IPS-18a (cell line): ENCODE data around the gene DCC.

Experiments used
- H3K27ac ChIP-seq: one replicate; pipeline ENCODE4 v1.5.1; 2013; ENCODE audit warnings: low read length
- H3K27me3 ChIP-seq: one replicate; pipeline ENCODE4 v1.6.1; 2013; ENCODE audit warnings: mild to moderate bottlenecking, low read length; ENCODE audit not compliant: control insufficient read depth, insufficient read depth
- H3K36me3 ChIP-seq: one replicate; pipeline ENCODE4 v1.6.1; 2013; ENCODE audit warnings: low read depth, low read length; ENCODE audit not compliant: control insufficient read depth
- H3K4me1 ChIP-seq: one replicate; pipeline ENCODE4 v1.6.1; 2013; ENCODE audit warnings: low read depth, low read length; ENCODE audit not compliant: control insufficient read depth
- H3K4me3 ChIP-seq: one replicate; pipeline ENCODE4 v1.5.1; 2013; ENCODE audit warnings: low read length
- H3K9ac ChIP-seq: one replicate; pipeline ENCODE4 v1.6.1; 2013; ENCODE audit warnings: mild to moderate bottlenecking, low read length, moderate library complexity
- H3K9me3 ChIP-seq: one replicate; pipeline ENCODE4 v1.6.1; 2013; ENCODE audit warnings: low read depth, low read length; ENCODE audit not compliant: control insufficient read depth

The DCC gene

GRCh38 chr18:52764316-52764715 lies 424.3 kb downstream of the DCC start:
- Histone ChIP-seq H3K9me3 (no peaks in the 10 kb centered on the region), H3K36me3 (no peaks in the 10 kb centered on the region), H3K4me1 (no peaks in the 10 kb centered on the region), H3K4me3 (no peak overlapping the region), H3K27ac (no peak overlapping the region), H3K27me3 (no peaks in the 10 kb centered on the region), H3K9ac (no peak overlapping the region)

- Histone ChIP-seq H3K27me3 (no peaks in the 10 kb centered on the region), H3K9ac (no peak overlapping the region), H3K9me3 (no peaks in the 10 kb centered on the region), H3K36me3 (no peaks in the 10 kb centered on the region), H3K4me3 (no peak overlapping the region), H3K4me1 (no peaks in the 10 kb centered on the region), H3K27ac (no peak overlapping the region)
These were observed 426.1 kb downstream of the DCC start for GRCh38 chr18:52766002-52766545.

GRCh38 chr18:52781113-52781512 lies 441.1 kb downstream of the DCC start:
- H3K4me1 ChIP-seq: peaks cover 5% of the 10 kb centered on the region
- H3K27ac ChIP-seq: no peak overlapping the region
- no peaks in the 10 kb centered on the region for H3K27me3 ChIP-seq
- H3K9ac ChIP-seq: no peak overlapping the region
- H3K9me3 ChIP-seq: no peaks in the 10 kb centered on the region
- no peak overlapping the region for H3K4me3 ChIP-seq
- H3K36me3 ChIP-seq: no peaks in the 10 kb centered on the region

- Histone ChIP-seq H3K9me3 (peaks cover 39% of the 10 kb centered on the region), H3K9ac (no peak overlapping the region), H3K4me1 (no peaks in the 10 kb centered on the region)
These were observed 451.3 kb downstream of the DCC start for GRCh38 chr18:52791321-52791720.

GRCh38 chr18:52812834-52813233 lies 472.8 kb downstream of the DCC start:
- Histone ChIP-seq H3K4me3 (no peak overlapping the region), H3K9me3 (no peaks in the 10 kb centered on the region), H3K27ac (no peak overlapping the region), H3K27me3 (no peaks in the 10 kb centered on the region), H3K4me1 (peaks cover 3% of the 10 kb centered on the region), H3K36me3 (no peaks in the 10 kb centered on the region), H3K9ac (no peak overlapping the region)

More at GRCh38 chr18:52791321-52791720, 451.3 kb downstream of the DCC start:
- H3K4me3 ChIP-seq: no peak overlapping the region
- H3K27me3 ChIP-seq: no peaks in the 10 kb centered on the region
- no peaks in the 10 kb centered on the region for H3K36me3 ChIP-seq
- no peak overlapping the region for H3K27ac ChIP-seq

- Histone ChIP-seq H3K36me3 (no peaks in the 10 kb centered on the region), H3K27me3 (no peaks in the 10 kb centered on the region), H3K27ac (no peak overlapping the region), H3K4me1 (no peaks in the 10 kb centered on the region), H3K9me3 (no peaks in the 10 kb centered on the region), H3K9ac (no peak overlapping the region), H3K4me3 (no peak overlapping the region)
These were observed 473.8 kb downstream of the DCC start for GRCh38 chr18:52813635-52814416.

- Histone ChIP-seq H3K27ac (no peak overlapping the region), H3K9me3 (no peaks in the 10 kb centered on the region), H3K4me1 (no peaks in the 10 kb centered on the region), H3K9ac (no peak overlapping the region), H3K27me3 (no peaks in the 10 kb centered on the region), H3K36me3 (no peaks in the 10 kb centered on the region), H3K4me3 (no peak overlapping the region)
These were observed 475.7 kb downstream of the DCC start for GRCh38 chr18:52815651-52816050.

GRCh38 chr18:52816121-52816520 lies 476.1 kb downstream of the DCC start:
- Histone ChIP-seq H3K9ac (no peak overlapping the region), H3K9me3 (no peaks in the 10 kb centered on the region), H3K27ac (no peak overlapping the region), H3K4me3 (no peak overlapping the region), H3K27me3 (no peaks in the 10 kb centered on the region), H3K36me3 (no peaks in the 10 kb centered on the region), H3K4me1 (no peaks in the 10 kb centered on the region)

GRCh38 chr18:52822160-52822559 lies 482.2 kb downstream of the DCC start:
- Histone ChIP-seq H3K9me3 (no peaks in the 10 kb centered on the region), H3K27me3 (peaks cover 25% of the 10 kb centered on the region), H3K4me1 (no peaks in the 10 kb centered on the region), H3K4me3 (no peak overlapping the region), H3K36me3 (no peaks in the 10 kb centered on the region), H3K27ac (no peak overlapping the region), H3K9ac (no peak overlapping the region)

- H3K36me3 ChIP-seq: no peaks in the 10 kb centered on the region
- no peaks in the 10 kb centered on the region for H3K9me3 ChIP-seq
- peaks cover 44% of the 10 kb centered on the region for H3K27me3 ChIP-seq
- H3K4me3 ChIP-seq: no peak overlapping the region
- no peak overlapping the region for H3K9ac ChIP-seq
- H3K4me1 ChIP-seq: no peaks in the 10 kb centered on the region
- H3K27ac ChIP-seq: no peak overlapping the region
These were observed 484.1 kb downstream of the DCC start for GRCh38 chr18:52824126-52824525.

GRCh38 chr18:52826994-52827393 lies 487.0 kb downstream of the DCC start:
- Histone ChIP-seq H3K4me3 (no peak overlapping the region), H3K27me3 (peaks cover 58% of the 10 kb centered on the region), H3K36me3 (no peaks in the 10 kb centered on the region), H3K9ac (no peak overlapping the region), H3K4me1 (no peaks in the 10 kb centered on the region), H3K9me3 (no peaks in the 10 kb centered on the region), H3K27ac (no peak overlapping the region)

- Histone ChIP-seq H3K9ac (no peak overlapping the region), H3K9me3 (no peaks in the 10 kb centered on the region), H3K27ac (no peak overlapping the region), H3K27me3 (peaks cover 58% of the 10 kb centered on the region), H3K36me3 (no peaks in the 10 kb centered on the region), H3K4me3 (no peak overlapping the region), H3K4me1 (no peaks in the 10 kb centered on the region)
These were observed 489.3 kb downstream of the DCC start for GRCh38 chr18:52829320-52829719.
